Stimulated activated CD8-positive, alpha-beta memory T cell treated with anti-CD3 and anti-CD28 coated beads, Interleukin-4, amount 100 ng/mL, for 24 hours (primary cell): ENCODE data around the gene CLUH.

Source experiments
- DNase-seq: peaks from one replicate; pipeline ENCODE4 v3.0.0-alpha.2; 2020; ENCODE audit warnings: low read depth

The CLUH gene

GRCh38 chr17:2711608-2712299 lies at the start of gene CLUH:
Gene CLUH (minus strand): TSS chr17:2711764. CDS start chr17:2711661, 103 bp downstream.
- DNase-seq: peak; percentile 96

- DNase-seq: no peak
Observed at GRCh38 chr17:2758870-2759269, 47.3 kb upstream of the CLUH start.

GRCh38 chr17:2755891-2756724 lies 44.5 kb upstream of the CLUH start:
- DNase-seq: no peak

GRCh38 chr17:2751491-2751890 lies 39.9 kb upstream of the CLUH start:
- no peak for DNase-seq

GRCh38 chr17:2750721-2751120 lies 39.2 kb upstream of the CLUH start:
- no peak for DNase-seq

- DNase-seq: peak; percentile 63
Observed at GRCh38 chr17:2749784-2750181, 38.2 kb upstream of the CLUH start.

GRCh38 chr17:2749058-2749783 lies 37.7 kb upstream of the CLUH start, which contains the start of gene CCDC92B:
Gene CCDC92B (minus strand): TSS chr17:2749652. CDS start chr17:2735145, 14,507 bp downstream.
- no peak for DNase-seq

- DNase-seq: no peak
Observed at GRCh38 chr17:2745317-2746037, 33.9 kb upstream of the CLUH start.

GRCh38 chr17:2737693-2738092 lies 26.1 kb upstream of the CLUH start:
- no peak for DNase-seq

- DNase-seq: no peak
Observed at GRCh38 chr17:2736956-2737355, 25.4 kb upstream of the CLUH start.

GRCh38 chr17:2735896-2736295 lies 24.3 kb upstream of the CLUH start:
- DNase-seq: no peak

GRCh38 chr17:2734939-2735338 lies 23.4 kb upstream of the CLUH start:
- DNase-seq: no peak

- DNase-seq: no peak
Observed at GRCh38 chr17:2731807-2732206, 20.2 kb upstream of the CLUH start.

- DNase-seq: no peak
Observed at GRCh38 chr17:2730764-2731353, 19.3 kb upstream of the CLUH start.

- peak; percentile 26 for DNase-seq
Observed at GRCh38 chr17:2724784-2725164, 13.2 kb upstream of the CLUH start.

GRCh38 chr17:2723997-2724783 lies 12.6 kb upstream of the CLUH start:
- no peak for DNase-seq

- DNase-seq: no peak
Observed at GRCh38 chr17:2723505-2723996, 12.0 kb upstream of the CLUH start.

GRCh38 chr17:2722611-2723010 lies 11.0 kb upstream of the CLUH start:
- DNase-seq: no peak

- no peak for DNase-seq
Observed at GRCh38 chr17:2721603-2722002, 10.0 kb upstream of the CLUH start.

GRCh38 chr17:2719861-2720260 lies 8.3 kb upstream of the CLUH start:
- DNase-seq: no peak
